ENCODE data around the gene C7orf25. TPM values are rescaled to one million over a fixed set of nuclear protein-coding genes. Genes with fewer than 3 reads are reported as not detected.

The C7orf25 gene
- total and polyA plus RNA-seq, 10 of the 15 experiments (the other 5 are each of a cell fraction or from before 2014, with no cell fraction given), result 0.63 to 3.2 (median 1.7) TPM

- TF ChIP-seq USF2 (IDR thresholded peaks at IDR 0.05; ENCODE audit: borderline replicate concordance, low read depth, low read length) (no peak), NR2F1 (conservative IDR thresholded peaks at IDR 0.05) (no peak), KLF5 (IDR thresholded peaks at IDR 0.05; ENCODE audit: partially characterized antibody) (no peak), ESRRA (IDR thresholded peaks at IDR 0.05; ENCODE audit: low read length) (no peak), SREBF1 (IDR thresholded peaks at IDR 0.05; ENCODE audit: low read length) (no peak), ZNF592 (IDR thresholded peaks at IDR 0.05) (no peak), RAD51 (IDR thresholded peaks at IDR 0.05) (no peak), RAD21 (IDR thresholded peaks at IDR 0.05; ENCODE audit: insufficient read depth, low read depth, low read length) (peak; percentile 97), NKRF (conservative IDR thresholded peaks at IDR 0.05) (no peak), NFIC (IDR thresholded peaks at IDR 0.05; ENCODE audit: low read depth, low read length) (no peak)
These were observed 29.3 kb upstream of the C7orf25 start (continued) for GRCh38 chr7:42940985-42941847.

Data from GM12878 (cell line).